Lung microvascular endothelial cell (primary cell): ENCODE data around the gene CEP350. TPM values are rescaled to one million over a fixed set of nuclear protein-coding genes. Genes with fewer than 3 reads are reported as not detected.
A peak's percentile ranks its signal among the peaks of the same experiment; 100 is the strongest.

ENCODE experiments used
- DNase-seq, 2 donors: peaks; one replicate each; pipeline versions ENCODE4 v3.0.0 to v3.0.0-alpha.2; 2010; ENCODE audit warnings: low read depth in 2 of 2
- total RNA-seq: library from RNA; depleted of rRNA; stranded (reverse); fragments of >200 nt; gene quantifications from 2 replicates; pipeline ENCODE4 v1.2.1, GENCODE V29; 2014

The CEP350 gene
- total RNA-seq, 1 donor from 2014 or later = 46.6 TPM

DNA sequence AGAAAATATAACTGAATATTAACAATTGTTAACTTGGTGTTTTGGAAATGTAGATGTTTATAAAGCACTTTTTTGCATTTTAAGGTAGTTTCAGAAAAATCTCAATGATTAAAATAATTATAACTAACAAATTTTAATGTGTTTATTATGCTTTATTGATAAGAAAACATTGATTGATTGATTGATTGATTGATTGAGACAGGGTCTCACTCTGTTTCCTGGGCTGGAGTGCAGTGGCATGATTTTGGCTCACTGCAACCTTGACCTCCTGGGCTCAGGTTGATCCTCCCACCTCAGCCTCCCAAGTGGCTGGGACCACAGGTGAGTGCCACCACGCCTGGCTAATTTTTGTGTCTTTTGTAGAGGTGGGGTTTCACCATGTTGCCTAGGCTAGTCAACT, 106.4 kb downstream of the CEP350 start:
- DNase-seq = no peak

DNA sequence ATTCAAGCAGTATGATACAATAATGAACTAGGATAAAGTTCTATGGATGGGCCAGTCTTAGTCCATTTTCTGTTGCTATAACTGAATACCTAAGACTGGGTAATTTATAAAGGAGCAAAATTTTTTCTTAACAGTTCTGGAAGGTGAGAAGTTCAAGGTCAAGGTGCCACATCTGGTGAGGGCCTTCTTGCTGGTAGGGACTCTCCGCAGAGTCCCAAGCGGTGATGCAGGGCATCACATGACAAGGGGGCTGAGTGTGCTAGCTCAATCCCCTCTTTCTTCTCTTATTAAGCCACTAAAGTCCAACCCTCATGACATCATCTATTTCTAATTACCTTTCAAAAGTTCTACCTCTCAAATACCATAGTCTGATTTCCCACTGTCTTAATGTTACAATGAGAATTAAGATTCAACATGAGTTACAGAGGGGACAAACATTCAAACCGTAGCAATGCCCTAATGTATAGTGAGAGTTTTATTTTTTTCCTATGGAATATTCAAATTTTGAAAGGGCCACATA, 107.9 kb downstream of the CEP350 start:
- no peak for DNase-seq

DNA sequence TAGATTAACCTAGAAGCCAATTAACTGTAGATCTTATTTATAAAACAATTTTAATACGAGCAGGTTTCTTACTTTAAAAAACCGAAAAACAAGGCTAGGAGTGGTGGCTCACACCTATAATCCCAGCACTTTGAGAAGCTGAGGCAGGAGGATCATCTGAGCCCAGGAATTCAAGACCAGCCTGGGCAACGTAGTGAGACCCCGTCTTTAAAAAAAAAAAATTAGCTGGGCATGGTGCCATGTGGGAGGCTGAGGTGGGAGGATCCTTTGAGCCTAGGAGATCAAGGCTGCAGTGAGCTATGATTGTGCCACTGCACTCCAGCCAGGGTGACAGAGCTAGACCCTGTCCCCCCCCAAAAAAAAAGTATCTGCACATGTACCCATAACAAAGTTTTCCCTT, 110.8 kb downstream of the CEP350 start:
- no peak for DNase-seq

DNA sequence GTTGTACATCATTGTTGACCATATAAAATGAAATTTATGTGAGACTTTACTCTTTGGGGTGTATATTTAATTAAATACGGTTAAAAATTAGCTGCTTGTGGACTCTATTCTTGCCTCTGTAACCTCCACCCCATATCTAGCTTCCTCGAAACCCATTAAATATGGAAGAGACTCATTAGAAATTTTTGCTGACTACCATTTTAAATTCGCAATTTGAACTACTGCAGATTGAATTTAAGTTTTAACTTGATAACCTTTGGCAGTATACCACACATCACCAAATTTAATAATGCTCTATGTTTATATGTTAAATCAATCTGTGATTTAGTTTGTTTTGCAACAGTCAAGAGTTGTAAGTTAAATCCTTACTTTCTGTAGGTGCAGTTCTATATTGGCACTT, 111.5 kb downstream of the CEP350 start:
- no peak for DNase-seq

DNA sequence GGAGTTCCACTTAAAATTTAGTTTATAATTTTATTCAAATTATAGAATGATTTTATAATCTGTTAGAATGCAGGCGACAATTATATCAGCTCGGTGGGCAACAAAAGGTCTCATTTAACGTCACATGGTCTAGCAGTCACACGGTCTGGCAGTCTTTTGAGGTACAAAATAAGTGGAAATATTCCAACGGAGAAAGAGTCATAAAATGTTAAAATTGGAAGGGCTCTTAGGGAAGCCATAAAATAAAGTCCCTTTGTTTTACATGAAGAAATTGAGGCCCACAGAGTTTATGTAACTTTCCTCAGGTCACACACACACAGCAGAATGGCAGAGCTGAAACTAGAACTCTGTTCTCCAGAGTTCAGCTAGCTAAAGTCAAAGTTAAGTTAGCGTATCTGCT, 115.7 kb downstream of the CEP350 start:
- DNase-seq = no peak

DNA sequence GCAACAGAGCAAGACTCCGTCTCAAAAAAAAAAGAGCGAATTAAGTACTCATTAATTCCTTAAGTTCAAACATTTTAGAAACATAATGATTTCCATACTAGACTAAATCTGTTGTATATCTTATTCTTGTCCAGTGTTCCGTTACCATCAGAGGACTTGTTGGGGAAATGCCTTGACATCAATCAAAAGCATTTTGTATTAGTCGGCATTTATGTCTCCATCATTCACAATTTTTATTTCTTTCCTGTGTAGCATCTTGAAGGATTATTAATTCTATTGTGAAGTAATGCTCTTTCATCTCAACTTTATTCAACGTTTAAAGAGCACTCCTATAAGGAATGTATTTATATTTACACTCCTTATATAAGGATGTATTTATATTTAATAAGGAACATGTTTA, 117.1 kb downstream of the CEP350 start:
- no peak for DNase-seq

DNA sequence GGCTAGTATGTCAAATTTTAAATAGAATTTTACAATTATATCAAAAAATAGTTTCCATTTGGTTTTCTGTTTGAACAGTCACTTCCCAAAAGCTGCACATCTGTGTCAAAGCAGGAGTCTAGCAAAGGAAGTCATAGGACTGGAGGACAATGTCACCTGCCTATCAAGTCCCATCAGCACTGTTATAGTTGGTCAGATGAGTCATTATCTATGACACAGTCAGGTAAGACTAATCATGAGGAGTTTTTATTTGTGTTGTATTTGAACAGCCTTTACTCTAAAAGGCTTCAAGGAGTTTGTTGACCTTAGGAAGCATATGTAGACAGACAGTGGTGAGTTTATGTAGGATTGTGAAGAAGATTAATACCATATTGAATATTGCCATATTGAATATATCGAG, 125.8 kb downstream of the CEP350 start:
- peak in 1 of 2 donors; percentile 5 for DNase-seq

DNA sequence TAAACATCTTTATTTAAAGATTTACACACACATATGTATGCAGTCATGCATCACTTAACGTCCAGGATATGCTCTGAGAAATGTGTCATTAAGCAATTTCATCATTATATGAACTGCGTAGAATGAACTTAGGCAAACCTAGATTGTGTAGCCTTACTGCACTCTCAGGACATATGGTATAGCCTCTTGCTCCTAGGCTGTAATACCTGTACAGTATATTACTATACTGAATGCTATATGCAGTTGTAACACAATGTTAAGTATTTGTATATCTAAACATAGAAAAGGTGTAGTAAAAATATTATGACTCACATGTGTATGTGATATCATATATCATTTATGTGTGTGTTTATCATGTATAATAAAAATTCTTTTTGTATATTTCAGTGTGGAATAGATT, 126.9 kb downstream of the CEP350 start:
- no peak for DNase-seq

DNA sequence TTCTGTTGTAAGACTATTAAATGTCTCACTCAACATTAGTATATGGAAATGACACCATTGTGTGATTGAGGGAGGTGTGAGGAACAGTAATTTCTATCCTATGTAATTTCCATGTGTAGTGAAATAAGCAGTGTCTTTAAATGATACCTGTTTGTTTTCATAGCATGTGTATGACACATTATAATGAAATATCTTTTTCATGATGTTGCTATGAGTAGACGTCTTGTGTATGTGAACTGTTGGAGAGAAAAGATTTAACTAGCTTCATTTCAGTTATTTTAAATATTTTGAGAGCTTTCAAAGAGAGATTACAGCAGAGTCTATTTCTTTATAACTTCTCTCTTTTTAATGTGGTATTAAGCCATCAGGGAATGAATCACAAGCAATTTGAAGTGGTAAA, 128.6 kb downstream of the CEP350 start:
- DNase-seq = no peak

DNA sequence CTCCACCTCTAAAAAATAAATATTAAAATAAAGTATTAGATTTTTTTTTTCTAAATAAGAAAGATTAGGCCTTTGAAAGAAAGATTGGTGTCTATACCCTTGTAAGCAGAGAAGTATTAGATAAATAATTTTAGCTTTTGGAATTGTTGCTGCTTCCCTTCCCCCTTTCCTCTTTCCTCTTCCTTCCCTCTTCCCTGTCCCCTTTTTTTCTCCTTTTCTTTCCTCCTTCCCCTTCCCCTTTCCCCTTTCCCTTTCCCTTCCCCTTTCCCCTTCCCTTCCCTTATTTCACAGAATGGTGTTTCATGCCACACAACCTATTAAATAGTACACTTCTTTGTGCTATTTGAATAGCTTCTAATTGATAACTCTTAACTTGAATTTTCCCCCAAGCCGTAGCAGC, 130.3 kb downstream of the CEP350 start:
- DNase-seq = no peak

DNA sequence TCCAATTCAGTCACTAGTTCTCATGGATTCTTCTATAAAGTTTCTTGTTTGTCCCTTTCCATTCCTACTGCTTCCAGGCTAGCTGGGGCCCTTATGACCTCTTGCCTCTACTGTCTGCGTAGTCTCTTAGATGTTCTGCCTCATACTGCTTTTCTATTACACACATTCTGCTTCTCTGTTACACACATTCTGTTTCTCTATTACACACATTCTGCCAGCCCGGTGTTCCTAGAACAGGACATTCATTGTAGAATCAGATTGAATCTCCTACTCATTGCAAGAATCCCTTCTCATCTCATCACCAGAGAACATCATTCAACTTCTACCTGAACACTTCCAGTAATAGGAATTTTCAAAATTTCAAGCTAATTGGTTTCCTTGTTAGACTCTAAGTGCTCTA, 130.7 kb downstream of the CEP350 start:
- DNase-seq = no peak

DNA sequence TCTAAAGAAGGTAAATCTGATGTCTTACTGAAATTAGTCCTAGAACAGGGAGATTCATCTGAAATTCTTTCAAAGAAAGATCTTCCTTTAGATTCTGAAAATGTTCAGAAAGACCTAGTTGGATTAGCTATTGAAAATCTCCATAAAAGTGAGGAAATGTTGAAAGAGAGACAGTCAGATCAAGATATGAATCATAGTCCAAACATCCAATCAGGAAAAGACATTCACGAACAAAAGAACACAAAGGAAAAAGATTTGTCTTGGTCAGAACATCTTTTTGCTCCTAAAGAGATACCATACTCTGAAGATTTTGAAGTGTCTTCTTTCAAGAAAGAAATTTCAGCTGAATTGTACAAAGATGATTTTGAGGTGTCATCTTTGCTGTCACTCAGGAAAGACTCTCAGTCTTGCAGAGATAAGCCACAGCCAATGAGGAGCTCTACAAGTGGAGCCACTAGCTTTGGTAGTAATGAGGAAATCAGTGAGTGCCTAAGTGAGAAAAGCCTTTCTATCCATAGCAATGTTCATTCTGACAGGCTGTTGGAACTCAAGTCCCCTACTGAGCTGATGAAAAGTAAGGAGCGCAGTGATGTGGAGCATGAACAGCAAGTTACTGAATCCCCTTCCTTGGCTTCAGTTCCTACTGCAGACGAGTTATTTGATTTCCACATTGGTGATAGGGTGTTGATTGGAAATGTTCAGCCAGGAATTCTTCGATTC, 138.5 kb downstream of the CEP350 start:
- peak; percentile 13 to 46 for DNase-seq

DNA sequence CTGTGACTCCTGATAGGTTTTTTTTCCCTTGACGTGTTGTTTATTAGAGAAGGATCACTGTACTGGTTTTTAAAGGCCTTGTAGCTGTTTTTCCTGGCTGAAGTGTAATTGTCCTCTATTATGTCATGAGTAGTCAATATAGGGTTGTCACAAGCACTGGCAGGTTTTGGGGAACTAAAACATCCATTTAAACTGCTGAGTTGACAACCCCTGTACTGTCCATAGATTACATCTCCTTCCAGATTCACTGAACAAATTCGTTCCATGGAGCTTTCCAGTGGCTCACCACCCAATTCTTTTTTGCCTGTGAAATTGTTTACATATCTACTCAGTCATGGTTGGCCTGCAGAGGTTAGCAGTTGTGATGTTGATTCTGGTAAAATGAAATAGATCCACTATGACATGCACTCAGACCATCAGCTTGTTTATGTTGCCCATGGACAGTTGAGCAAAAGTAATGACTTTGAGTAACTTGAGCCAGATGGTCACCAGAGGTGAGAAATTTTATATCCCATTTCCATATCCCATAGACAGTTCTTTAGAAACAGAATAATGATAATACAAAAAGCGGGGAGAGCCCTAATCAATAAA, 140.2 kb downstream of the CEP350 start:
- no peak for DNase-seq

DNA sequence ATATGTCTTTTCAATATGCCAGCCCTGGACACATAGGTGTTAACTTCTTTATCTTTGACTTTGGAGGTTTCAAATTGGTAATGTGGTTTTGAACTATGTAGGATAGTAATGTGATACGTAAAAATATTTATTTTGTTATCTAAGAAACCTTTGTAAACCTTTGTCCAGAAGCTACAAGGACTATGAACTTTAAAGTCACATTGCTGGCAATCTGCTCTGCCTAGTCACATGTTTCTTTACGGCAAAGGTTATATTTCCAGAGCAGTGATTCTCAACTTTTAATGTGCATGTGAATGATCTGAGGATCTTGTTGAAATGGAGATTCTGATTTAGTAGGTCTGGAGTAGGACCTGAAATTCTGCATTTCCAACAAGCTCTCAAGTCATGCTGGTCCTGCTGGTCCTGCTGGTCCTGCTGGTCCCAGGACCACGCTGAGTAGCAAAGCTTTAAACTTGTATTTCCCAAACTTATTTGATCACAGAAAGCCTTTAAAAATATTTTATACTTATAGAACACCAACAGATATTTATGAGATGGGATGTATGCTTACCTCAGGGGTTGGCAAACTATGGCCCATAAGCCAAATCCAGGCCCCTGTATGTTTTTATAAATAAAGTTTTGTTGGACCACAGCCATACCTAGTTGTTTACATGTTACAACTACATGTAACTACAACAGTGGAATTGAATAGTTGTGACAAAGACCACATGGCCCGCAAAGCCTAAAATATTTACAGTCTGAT, 142.1 kb downstream of the CEP350 start:
- DNase-seq = no peak

DNA sequence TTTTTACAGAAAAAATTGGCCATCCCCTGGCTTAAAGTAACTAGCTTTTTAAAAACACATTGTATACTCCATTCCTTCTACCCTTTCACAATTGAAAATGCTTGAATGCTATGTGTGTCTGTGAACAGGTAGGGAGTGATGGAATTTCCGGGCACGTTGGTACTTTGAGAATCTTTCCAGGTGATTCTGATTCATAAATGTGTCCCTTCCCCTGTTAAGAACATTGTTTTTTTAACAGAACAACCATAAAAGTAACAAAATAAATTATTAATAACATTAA, 142.7 kb downstream of the CEP350 start:
- DNase-seq = no peak

DNA sequence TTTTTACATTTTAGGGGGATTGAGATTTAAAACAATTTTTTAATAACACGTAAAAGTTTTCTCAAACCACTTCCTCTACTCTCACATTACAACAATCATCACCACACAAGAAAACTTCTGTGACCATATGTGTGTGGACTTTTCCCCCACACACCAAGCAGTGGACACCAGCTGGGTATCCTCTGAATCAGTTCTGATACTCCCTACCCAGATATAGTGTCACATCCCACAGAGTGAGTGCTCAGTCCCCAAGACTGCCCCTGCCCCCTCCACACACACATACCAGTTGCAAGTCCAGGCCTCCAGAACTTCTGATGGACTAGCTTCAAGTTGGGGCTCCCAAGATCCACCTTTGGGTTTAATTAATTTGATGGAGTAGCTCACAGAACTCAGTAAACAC, 146.8 kb downstream of the CEP350 start:
- DNase-seq = no peak

DNA sequence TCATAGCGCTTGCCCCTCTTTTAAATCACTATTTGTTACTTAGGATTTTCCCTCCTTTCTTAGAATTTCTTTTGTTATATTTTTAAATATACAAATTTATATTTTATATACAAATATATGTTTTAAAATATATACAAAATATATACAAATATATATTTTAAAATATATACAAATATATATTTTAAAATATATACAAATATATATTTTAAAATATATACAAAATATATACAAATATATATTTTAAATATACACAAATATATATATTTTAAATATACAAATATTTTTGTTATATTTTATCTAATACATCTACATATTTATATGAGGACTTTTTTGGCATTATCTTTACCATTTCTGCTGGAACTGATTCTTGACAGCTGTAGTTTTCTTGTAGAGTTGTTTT, 149.2 kb downstream of the CEP350 start:
- DNase-seq = no peak

DNA sequence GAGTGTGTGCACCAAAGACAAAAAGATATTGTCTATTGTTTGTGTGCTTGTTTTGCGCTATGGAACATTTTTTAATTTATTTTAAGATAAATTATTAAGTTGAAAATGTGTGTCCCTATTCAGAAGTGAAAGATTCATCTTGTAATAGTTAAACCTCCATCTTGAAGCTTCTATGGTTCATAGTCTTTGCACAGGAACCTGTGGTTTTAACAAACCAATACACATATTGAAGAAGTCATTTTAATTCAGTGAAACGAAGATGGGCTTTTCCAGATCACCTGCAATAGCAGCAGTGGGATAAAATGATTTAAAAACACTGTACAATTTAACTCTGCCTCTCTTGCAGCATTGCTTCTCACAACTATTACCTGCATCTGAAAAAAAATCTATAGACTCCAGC, 157.5 kb downstream of the CEP350 start:
- no peak for DNase-seq

DNA sequence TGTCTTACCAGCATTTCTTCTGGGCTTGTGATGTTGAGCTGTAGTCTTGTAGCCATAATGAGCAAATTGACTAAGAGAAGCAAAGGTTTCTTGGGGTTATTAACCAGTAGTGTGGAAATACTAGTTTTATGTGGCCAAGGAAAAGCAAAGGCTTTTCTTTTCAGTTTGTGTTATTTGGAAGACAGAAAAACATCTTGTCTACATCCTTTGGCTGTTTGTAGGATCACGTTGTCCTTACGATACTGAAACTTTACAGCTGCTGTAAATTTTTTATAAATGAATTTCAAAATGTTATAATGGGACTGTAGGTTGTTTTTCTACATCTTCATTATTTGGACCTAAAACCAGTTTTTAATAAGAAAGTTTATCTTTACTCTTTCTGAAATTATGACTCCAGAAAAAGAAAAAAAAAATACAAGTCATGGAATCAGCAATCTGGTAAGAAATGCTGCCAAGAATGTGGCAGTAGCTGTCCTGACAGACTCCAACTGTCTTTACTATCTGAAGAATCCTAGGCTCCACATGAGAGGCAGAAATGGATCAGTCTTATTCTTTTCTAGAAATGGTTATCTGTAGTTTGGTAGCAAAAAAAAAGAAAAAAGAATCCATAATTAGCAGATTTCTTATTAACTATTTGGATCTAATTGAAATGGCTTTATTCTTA, 158.5 kb downstream of the CEP350 start:
- DNase-seq = no peak

DNA sequence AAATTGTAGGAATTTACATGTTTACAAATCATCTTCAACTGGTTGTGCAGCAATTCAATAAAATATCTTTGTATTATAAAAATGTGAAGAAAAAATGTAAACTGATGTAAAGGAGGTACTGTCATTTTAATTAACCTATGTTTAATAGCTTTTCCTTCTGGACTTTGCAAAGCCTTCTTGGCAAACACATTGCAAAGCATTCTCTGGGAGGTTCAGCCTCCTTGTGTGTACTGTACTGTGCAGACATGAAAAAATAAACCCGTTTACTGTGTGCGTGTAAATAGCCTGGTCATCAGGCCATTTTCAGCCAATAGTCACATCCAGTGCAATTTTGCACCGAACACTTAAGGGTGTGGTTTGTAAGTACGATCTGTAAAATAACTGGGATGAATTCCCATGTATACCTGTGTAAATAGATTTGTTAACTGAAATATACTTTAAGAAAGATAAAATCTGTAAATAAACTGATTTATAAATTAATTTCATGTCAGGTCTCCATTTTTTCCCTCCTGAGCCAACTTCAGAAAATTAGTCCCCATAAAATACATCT, 159.9 kb downstream of the CEP350 start:
- DNase-seq = no peak

DNA sequence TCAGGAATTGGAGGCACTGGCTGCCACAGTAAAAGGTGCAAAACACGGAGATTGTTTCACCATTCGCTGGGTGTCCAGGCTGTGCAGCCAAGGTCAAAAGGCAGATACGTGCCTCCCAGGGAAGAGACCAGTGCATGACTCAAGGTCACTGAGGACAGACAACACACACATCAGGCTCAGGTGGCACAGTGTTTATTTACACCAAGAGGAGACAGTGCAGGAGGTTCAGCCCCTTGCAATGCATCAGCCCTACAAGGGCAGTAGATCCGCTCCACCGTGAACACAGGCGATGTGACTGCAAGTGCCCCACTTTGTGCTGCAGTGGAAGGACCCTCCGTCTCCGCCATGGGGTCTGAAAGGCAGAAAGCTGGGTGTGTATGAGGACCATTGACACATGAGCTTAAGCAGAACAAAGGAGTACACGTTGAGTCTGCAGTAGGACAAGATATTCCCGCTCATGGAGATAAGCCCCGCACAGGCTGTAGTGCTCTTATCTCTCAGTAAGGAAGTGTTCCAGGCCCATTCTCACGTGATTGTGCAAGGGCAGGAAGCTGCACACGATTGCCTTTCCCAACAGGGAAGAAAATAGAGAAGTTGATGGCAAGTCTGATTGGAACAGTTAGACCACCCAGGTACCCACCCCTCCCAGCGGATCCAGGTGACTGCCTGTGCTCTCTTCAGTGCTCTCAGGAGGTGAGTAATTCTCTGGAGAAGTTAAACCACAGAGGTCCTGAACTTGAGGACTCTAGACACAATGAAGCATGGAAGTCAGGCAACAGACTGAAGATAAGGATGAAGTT, 162.6 kb downstream of the CEP350 start:
- peak in 1 of 2 donors; percentile 4 for DNase-seq
